ENCODE data around the gene RABGAP1L.

Gene RABGAP1L

GRCh38 chr1:174928541-174928940 lies 769.2 kb downstream of the RABGAP1L start:
- Histone ChIP-seq H2BK12ac (ENCODE audit: low read length) (no peak overlapping the region), H2BK5ac (ENCODE audit: low read length) (no peak overlapping the region), H2AK5ac (ENCODE audit: low read depth, low read length) (no peak overlapping the region), H3K27ac (replicated peaks; ENCODE audit: low read length) (no peak overlapping the region), H3K4me1 (ENCODE audit: control insufficient read depth in 2 of 2, insufficient read depth in 1 of 2, low read depth in 1 of 2, low read length in 2 of 2) (peaks cover 6 to 8% of the 10 kb centered on the region in 2 donors), H4K8ac (ENCODE audit: low read depth, low read length) (no peak overlapping the region), H3K4me2 (ENCODE audit: insufficient read depth, low read length, poor library complexity, severe bottlenecking) (no peak overlapping the region), H2BK120ac (ENCODE audit: low read depth, low read length) (no peak overlapping the region), H2AFZ (ENCODE audit: low read length) (no peak overlapping the region), H3K23ac (ENCODE audit: low read depth, low read length, poor library complexity) (no peak overlapping the region), H2BK15ac (ENCODE audit: low read length) (no peak overlapping the region), H3K4me3 (ENCODE audit: low read length in 2 of 2) (no peak overlapping the region), H3K9ac (ENCODE audit: low read depth, low read length, poor library complexity) (no peak overlapping the region), H4K91ac (ENCODE audit: low read depth, low read length, poor library complexity) (no peak overlapping the region), H3K14ac (ENCODE audit: low read length) (no peak overlapping the region), H3K4ac (ENCODE audit: low read length) (no peak overlapping the region), H3K27me3 (ENCODE audit: control insufficient read depth in 3 of 3, insufficient read depth in 3 of 3, low read depth in 1 of 3, low read length in 3 of 3) (no peaks in the 10 kb centered on the region), H3K36me3 (replicated peaks in 1 of 2; ENCODE audit: control insufficient read depth in 2 of 2, insufficient read depth in 2 of 2, low read length in 2 of 2) (no peaks in the 10 kb centered on the region), H3K79me1 (ENCODE audit: low read depth, low read length) (no peaks in the 10 kb centered on the region), H3K18ac (ENCODE audit: low read length) (no peak overlapping the region), H3K9me3 (replicated peaks in 1 of 2; ENCODE audit: control insufficient read depth in 2 of 2, insufficient read depth in 1 of 2, low read depth in 1 of 2, low read length in 2 of 2) (no peaks in the 10 kb centered on the region)
- no CpG with 5 or more reads among the region's 1 CpG for WGBS, 2 donors (ENCODE audit: extremely low coverage in 2 of 2, insufficient read length in 2 of 2, insufficient replicate concordance in 1 of 2)
- no peak for DNase-seq (ENCODE audit: low spot score)

- peak overlapping the region; percentile 66 for H2AFZ ChIP-seq (ENCODE audit: low read length)
- no peaks in the 10 kb centered on the region for H3K9me3 ChIP-seq (replicated peaks in 1 of 2; ENCODE audit: control insufficient read depth in 2 of 2, insufficient read depth in 1 of 2, low read depth in 1 of 2, low read length in 2 of 2)
- no peaks in the 10 kb centered on the region for H3K36me3 ChIP-seq (replicated peaks in 1 of 2; ENCODE audit: control insufficient read depth in 2 of 2, insufficient read depth in 2 of 2, low read length in 2 of 2)
- no peak overlapping the region for H2BK120ac ChIP-seq (ENCODE audit: low read depth, low read length)
- peaks cover 6 to 8% of the 10 kb centered on the region in 2 donors for H3K4me1 ChIP-seq (ENCODE audit: control insufficient read depth in 2 of 2, insufficient read depth in 1 of 2, low read depth in 1 of 2, low read length in 2 of 2)
- H3K4me2 ChIP-seq (ENCODE audit: insufficient read depth, low read length, poor library complexity, severe bottlenecking) = no peak overlapping the region
- no peak overlapping the region for H3K14ac ChIP-seq (ENCODE audit: low read length)
- no peak overlapping the region for H3K9ac ChIP-seq (ENCODE audit: low read depth, low read length, poor library complexity)
- no peak overlapping the region for H3K18ac ChIP-seq (ENCODE audit: low read length)
- no peak overlapping the region for H2BK12ac ChIP-seq (ENCODE audit: low read length)
- H2BK15ac ChIP-seq (ENCODE audit: low read length) = no peak overlapping the region
- no peaks in the 10 kb centered on the region for H3K79me1 ChIP-seq (ENCODE audit: low read depth, low read length)
- no CpG with 5 or more reads among the region's 1 CpG for WGBS, 2 donors (ENCODE audit: extremely low coverage in 2 of 2, insufficient read length in 2 of 2, insufficient replicate concordance in 1 of 2)
- no peak overlapping the region for H2BK5ac ChIP-seq (ENCODE audit: low read length)
- peak; percentile 23 for DNase-seq (ENCODE audit: low spot score)
- no peak overlapping the region for H3K4me3 ChIP-seq (ENCODE audit: low read length in 2 of 2)
- H4K91ac ChIP-seq (ENCODE audit: low read depth, low read length, poor library complexity) = no peak overlapping the region
- H3K27ac ChIP-seq (replicated peaks; ENCODE audit: low read length) = no peak overlapping the region
- no peak overlapping the region for H3K23ac ChIP-seq (ENCODE audit: low read depth, low read length, poor library complexity)
- H2AK5ac ChIP-seq (ENCODE audit: low read depth, low read length) = no peak overlapping the region
- no peak overlapping the region for H4K8ac ChIP-seq (ENCODE audit: low read depth, low read length)
- no peak overlapping the region for H3K4ac ChIP-seq (ENCODE audit: low read length)
- no peaks in the 10 kb centered on the region for H3K27me3 ChIP-seq (ENCODE audit: control insufficient read depth in 3 of 3, insufficient read depth in 3 of 3, low read depth in 1 of 3, low read length in 3 of 3)
Observed at GRCh38 chr1:174931214-174931613, 771.9 kb downstream of the RABGAP1L start.

GRCh38 chr1:174932587-174932986 lies 773.3 kb downstream of the RABGAP1L start:
- Histone ChIP-seq H2AFZ (ENCODE audit: low read length) (no peak overlapping the region), H3K4me1 (ENCODE audit: control insufficient read depth in 2 of 2, insufficient read depth in 1 of 2, low read depth in 1 of 2, low read length in 2 of 2) (peaks cover 6 to 8% of the 10 kb centered on the region in 2 donors), H3K23ac (ENCODE audit: low read depth, low read length, poor library complexity) (no peak overlapping the region), H2BK15ac (ENCODE audit: low read length) (no peak overlapping the region), H2BK120ac (ENCODE audit: low read depth, low read length) (no peak overlapping the region), H3K9me3 (replicated peaks in 1 of 2; ENCODE audit: control insufficient read depth in 2 of 2, insufficient read depth in 1 of 2, low read depth in 1 of 2, low read length in 2 of 2) (no peaks in the 10 kb centered on the region), H4K91ac (ENCODE audit: low read depth, low read length, poor library complexity) (no peak overlapping the region), H3K27me3 (ENCODE audit: control insufficient read depth in 3 of 3, insufficient read depth in 3 of 3, low read depth in 1 of 3, low read length in 3 of 3) (no peaks in the 10 kb centered on the region), H3K27ac (replicated peaks; ENCODE audit: low read length) (no peak overlapping the region), H2BK12ac (ENCODE audit: low read length) (no peak overlapping the region), H3K36me3 (replicated peaks in 1 of 2; ENCODE audit: control insufficient read depth in 2 of 2, insufficient read depth in 2 of 2, low read length in 2 of 2) (no peaks in the 10 kb centered on the region), H3K4me2 (ENCODE audit: insufficient read depth, low read length, poor library complexity, severe bottlenecking) (no peak overlapping the region), H3K4me3 (ENCODE audit: low read length in 2 of 2) (no peak overlapping the region), H2AK5ac (ENCODE audit: low read depth, low read length) (no peak overlapping the region), H3K79me1 (ENCODE audit: low read depth, low read length) (no peaks in the 10 kb centered on the region), H3K4ac (ENCODE audit: low read length) (no peak overlapping the region), H3K14ac (ENCODE audit: low read length) (no peak overlapping the region), H4K8ac (ENCODE audit: low read depth, low read length) (no peak overlapping the region), H3K9ac (ENCODE audit: low read depth, low read length, poor library complexity) (no peak overlapping the region), H2BK5ac (ENCODE audit: low read length) (no peak overlapping the region), H3K18ac (ENCODE audit: low read length) (no peak overlapping the region)
- DNase-seq (ENCODE audit: low spot score) = no peak
- WGBS, 2 donors (ENCODE audit: extremely low coverage in 2 of 2, insufficient read length in 2 of 2, insufficient replicate concordance in 1 of 2) = no CpG with 5 or more reads among the region's 2 CpGs

GRCh38 chr1:174935961-174936727 lies 776.8 kb downstream of the RABGAP1L start:
- Histone ChIP-seq H3K4me2 (ENCODE audit: insufficient read depth, low read length, poor library complexity, severe bottlenecking) (no peak overlapping the region), H2AFZ (ENCODE audit: low read length) (no peak overlapping the region), H3K9me3 (replicated peaks in 1 of 2; ENCODE audit: control insufficient read depth in 2 of 2, insufficient read depth in 1 of 2, low read depth in 1 of 2, low read length in 2 of 2) (no peaks in the 10 kb centered on the region), H2BK120ac (ENCODE audit: low read depth, low read length) (no peak overlapping the region), H3K23ac (ENCODE audit: low read depth, low read length, poor library complexity) (no peak overlapping the region), H3K36me3 (replicated peaks in 1 of 2; ENCODE audit: control insufficient read depth in 2 of 2, insufficient read depth in 2 of 2, low read length in 2 of 2) (no peaks in the 10 kb centered on the region), H3K79me1 (ENCODE audit: low read depth, low read length) (no peaks in the 10 kb centered on the region), H2BK12ac (ENCODE audit: low read length) (no peak overlapping the region), H3K4me1 (ENCODE audit: control insufficient read depth in 2 of 2, insufficient read depth in 1 of 2, low read depth in 1 of 2, low read length in 2 of 2) (peaks cover 3% of the 10 kb centered on the region in 2 donors), H2AK5ac (ENCODE audit: low read depth, low read length) (no peak overlapping the region), H2BK5ac (ENCODE audit: low read length) (no peak overlapping the region), H3K4ac (ENCODE audit: low read length) (no peak overlapping the region), H4K8ac (ENCODE audit: low read depth, low read length) (no peak overlapping the region), H3K4me3 (ENCODE audit: low read length in 2 of 2) (no peak overlapping the region), H3K27ac (replicated peaks; ENCODE audit: low read length) (no peak overlapping the region), H2BK15ac (ENCODE audit: low read length) (no peak overlapping the region), H3K9ac (ENCODE audit: low read depth, low read length, poor library complexity) (no peak overlapping the region), H3K14ac (ENCODE audit: low read length) (no peak overlapping the region), H3K18ac (ENCODE audit: low read length) (no peak overlapping the region), H3K27me3 (ENCODE audit: control insufficient read depth in 3 of 3, insufficient read depth in 3 of 3, low read depth in 1 of 3, low read length in 3 of 3) (no peaks in the 10 kb centered on the region), H4K91ac (ENCODE audit: low read depth, low read length, poor library complexity) (no peak overlapping the region)
- no CpG with 5 or more reads among the region's 3 CpGs for whole genome bisulfite sequencing, 2 donors (ENCODE audit: extremely low coverage in 2 of 2, insufficient read length in 2 of 2, insufficient replicate concordance in 1 of 2)
- no peak for DNase-seq (ENCODE audit: low spot score)

All from neuronal stem cell (in vitro differentiated cells).